Measurements from ENCODE around the gene GAK. TPM values are rescaled to one million over a fixed set of nuclear protein-coding genes. Genes with fewer than 3 reads are reported as not detected.
A peak's percentile ranks its signal among the peaks of the same experiment; 100 is the strongest.
"Not testable (repeated sequence)": the region's sequence is repeated elsewhere in the genome, so short reads cannot be mapped to it uniquely, and the experiment has no call there.

The GAK gene
- total RNA-seq, 1 donor from 2014 or later = 86.9 TPM

GRCh38 chr4:929096-929765 is 2.9 kb downstream of the GAK start:
- Mint-ChIP-seq H3K4me1 (ENCODE audit: low read depth, unreplicated experiment) (peaks cover 34% of the 10 kb centered on the region), H3K9me3 (ENCODE audit: unreplicated experiment) (no peaks in the 10 kb centered on the region), H3K4me3 (ENCODE audit: unreplicated experiment) (no peak overlapping the region), H3K27ac (ENCODE audit: unreplicated experiment) (no peak overlapping the region), H3K36me3 (ENCODE audit: low read depth, unreplicated experiment) (no peaks in the 10 kb centered on the region), H3K27me3 (ENCODE audit: low read depth, unreplicated experiment) (no peaks in the 10 kb centered on the region)
- peaks cover 32% of the 10 kb centered on the region for H3K4me1 ChIP-seq (ENCODE audit: insufficient read depth, low read length)
- H3K27ac ChIP-seq (ENCODE audit: low read depth, low read length) = no peak overlapping the region
- H4K20me1 ChIP-seq (ENCODE audit: insufficient read depth, low read length) = peaks cover 63% of the 10 kb centered on the region
- no peaks in the 10 kb centered on the region for H3K9me3 ChIP-seq (ENCODE audit: insufficient read depth, low read depth, low read length)
- no peaks in the 10 kb centered on the region for H3K27me3 ChIP-seq (ENCODE audit: insufficient read depth, low read length)
- H3K4me3 ChIP-seq (ENCODE audit: insufficient read depth, low read depth, low read length) = no peak overlapping the region
- DNase-seq (ENCODE audit: low read depth) (no peak), FAIRE-seq (no peak)
- no peaks in the 10 kb centered on the region for H3K36me3 ChIP-seq (ENCODE audit: insufficient read depth, low read length)
- TF ChIP-seq EZH2 (IDR thresholded peaks at IDR 0.05; ENCODE audit: insufficient read depth, low read length) (no peak), CTCF (IDR thresholded peaks at IDR 0.05; ENCODE audit: insufficient read depth, low read depth, low read length) (no peak)
- no peak overlapping the region for H3K4me2 ChIP-seq (ENCODE audit: low read length)
- H2AFZ ChIP-seq (ENCODE audit: low read depth, low read length) = no peak overlapping the region
- peaks cover 81% of the 10 kb centered on the region for H3K79me2 ChIP-seq (ENCODE audit: insufficient read depth, low read length)
- no peak overlapping the region for H3K9ac ChIP-seq (ENCODE audit: low read length)

- DNase-seq (ENCODE audit: low read depth); H3K9ac ChIP-seq (ENCODE audit: low read length); H3K27me3 Mint-ChIP-seq (ENCODE audit: low read depth, unreplicated experiment); H3K4me2 ChIP-seq (ENCODE audit: low read length); H3K9me3 ChIP-seq (ENCODE audit: insufficient read depth, low read depth, low read length); H3K27me3 ChIP-seq (ENCODE audit: insufficient read depth, low read length); H3K4me3 Mint-ChIP-seq (ENCODE audit: unreplicated experiment); H3K36me3 Mint-ChIP-seq (ENCODE audit: low read depth, unreplicated experiment); H3K36me3 ChIP-seq (ENCODE audit: insufficient read depth, low read length); H2AFZ ChIP-seq (ENCODE audit: low read depth, low read length); H3K4me3 ChIP-seq (ENCODE audit: insufficient read depth, low read depth, low read length); H3K27ac Mint-ChIP-seq (ENCODE audit: unreplicated experiment); FAIRE-seq; H3K27ac ChIP-seq (ENCODE audit: low read depth, low read length); H3K9me3 Mint-ChIP-seq (ENCODE audit: unreplicated experiment): not testable (repeated sequence)
- H3K4me1 Mint-ChIP-seq (ENCODE audit: low read depth, unreplicated experiment) = peaks cover 40% of the 10 kb centered on the region
- Histone ChIP-seq H4K20me1 (ENCODE audit: insufficient read depth, low read length) (peaks cover 79% of the 10 kb centered on the region), H3K79me2 (ENCODE audit: insufficient read depth, low read length) (peaks cover 86% of the 10 kb centered on the region), H3K4me1 (ENCODE audit: insufficient read depth, low read length) (peaks cover 30% of the 10 kb centered on the region)
Measured at GRCh38 chr4:927566-927965, 4.5 kb downstream of the GAK start.

GRCh38 chr4:926538-926937 is 5.6 kb downstream of the GAK start:
- peaks cover 42% of the 10 kb centered on the region for H3K4me1 Mint-ChIP-seq (ENCODE audit: low read depth, unreplicated experiment)
- no peaks in the 10 kb centered on the region for H3K27me3 Mint-ChIP-seq (ENCODE audit: low read depth, unreplicated experiment)
- Histone ChIP-seq H4K20me1 (ENCODE audit: insufficient read depth, low read length) (peaks cover 90% of the 10 kb centered on the region), H3K36me3 (ENCODE audit: insufficient read depth, low read length) (no peaks in the 10 kb centered on the region), H3K4me3 (ENCODE audit: insufficient read depth, low read depth, low read length) (no peak overlapping the region), H3K4me1 (ENCODE audit: insufficient read depth, low read length) (peaks cover 30% of the 10 kb centered on the region), H3K4me2 (ENCODE audit: low read length) (no peak overlapping the region), H3K9me3 (ENCODE audit: insufficient read depth, low read depth, low read length) (no peaks in the 10 kb centered on the region), H3K27me3 (ENCODE audit: insufficient read depth, low read length) (no peaks in the 10 kb centered on the region), H3K9ac (ENCODE audit: low read length) (no peak overlapping the region), H3K79me2 (ENCODE audit: insufficient read depth, low read length) (peaks cover 91% of the 10 kb centered on the region), H2AFZ (ENCODE audit: low read depth, low read length) (no peak overlapping the region), H3K27ac (ENCODE audit: low read depth, low read length) (no peak overlapping the region)
- H3K9me3 Mint-ChIP-seq (ENCODE audit: unreplicated experiment) = no peaks in the 10 kb centered on the region
- peaks cover 1% of the 10 kb centered on the region for H3K36me3 Mint-ChIP-seq (ENCODE audit: low read depth, unreplicated experiment)
- H3K27ac Mint-ChIP-seq (ENCODE audit: unreplicated experiment) = no peak overlapping the region
- peak; percentile 18 for TF ChIP-seq CTCF (IDR thresholded peaks at IDR 0.05; ENCODE audit: insufficient read depth, low read depth, low read length)
- TF ChIP-seq EZH2 (IDR thresholded peaks at IDR 0.05; ENCODE audit: insufficient read depth, low read length) = no peak
- H3K4me3 Mint-ChIP-seq (ENCODE audit: unreplicated experiment) = no peak overlapping the region
- no peak for DNase-seq (ENCODE audit: low read depth)
- FAIRE-seq = no peak

Data from astrocyte (in vitro differentiated cells and primary cell).